ENCODE measurements around the gene SPG21. TPM values are rescaled to one million over a fixed set of nuclear protein-coding genes. Genes with fewer than 3 reads are reported as not detected.

Gene SPG21
- total and polyA plus RNA-seq, 2 of the 13 experiments (the other 11 are each of a cell fraction or from before 2014, with no cell fraction given), result 36.7 to 42.4 TPM

- TF ChIP-seq CTCF (CRISPR knock-in tag; IDR thresholded peaks at IDR 0.05) (peak; percentile 79), SMC3 (IDR thresholded peaks at IDR 0.05; ENCODE audit: low read length) (peak; percentile 71), CEBPG (CRISPR knock-in tag; IDR thresholded peaks at IDR 0.05) (peak; percentile 46), TCF7 (IDR thresholded peaks at IDR 0.05; ENCODE audit: low read depth) (no peak), HNF1B (CRISPR knock-in tag; IDR thresholded peaks at IDR 0.05) (no peak), ARID5B (CRISPR knock-in tag; IDR thresholded peaks at IDR 0.05) (no peak), NR3C1 (CRISPR knock-in tag; IDR thresholded peaks at IDR 0.05) (no peak), USF2 (IDR thresholded peaks at IDR 0.05; ENCODE audit: low read depth, low read length) (peak; percentile 47; the same call in 1 of the 2 replicates), USF2 (CRISPR knock-in tag; IDR thresholded peaks at IDR 0.05; ENCODE audit: borderline replicate concordance) (peak; percentile 34; the same call in 1 of the 2 replicates), ZNF572 (CRISPR knock-in tag; IDR thresholded peaks at IDR 0.05) (no peak), SOX5 (CRISPR knock-in tag; IDR thresholded peaks at IDR 0.05; ENCODE audit: borderline replicate concordance) (0 out of 2 replicates have a peak, but pooled peaks have one; percentile 13), HNRNPK (IDR thresholded peaks at IDR 0.05; ENCODE audit: low read depth, low read length, poor library complexity, severe bottlenecking) (no peak), ARID3A (IDR thresholded peaks at IDR 0.05; ENCODE audit: low read depth, low read length) (no peak; the same call in 1 of the 2 replicates), TFE3 (CRISPR knock-in tag; IDR thresholded peaks at IDR 0.05) (0 out of 2 replicates have a peak, but pooled peaks have one; percentile 39), NFATC3 (CRISPR knock-in tag; IDR thresholded peaks at IDR 0.05) (no peak), ZFP37 (CRISPR knock-in tag; IDR thresholded peaks at IDR 0.05; ENCODE audit: borderline replicate concordance) (no peak), MZF1 (CRISPR knock-in tag; IDR thresholded peaks at IDR 0.05; ENCODE audit: borderline replicate concordance) (no peak)
These were observed 44.0 kb upstream of the SPG21 start (continued) for GRCh38 chr15:65033659-65034269.
